ENCODE data around the gene C10orf67.
"Not testable (repeated sequence)": the region's sequence is repeated elsewhere in the genome, so short reads cannot be mapped to it uniquely, and the experiment has no call there.

The C10orf67 gene

GRCh38 chr10:23351926-23352519, 7.4 kb upstream of the C10orf67 start:
- H3K4me3 ChIP-seq (ENCODE audit: low read depth, low read length) = no peak overlapping the region
- in situ Hi-C loops (cut with HindIII; ENCODE audit: low sequenced_read_pairs) = no loop called here
- TF ChIP-seq, protein P1, sequence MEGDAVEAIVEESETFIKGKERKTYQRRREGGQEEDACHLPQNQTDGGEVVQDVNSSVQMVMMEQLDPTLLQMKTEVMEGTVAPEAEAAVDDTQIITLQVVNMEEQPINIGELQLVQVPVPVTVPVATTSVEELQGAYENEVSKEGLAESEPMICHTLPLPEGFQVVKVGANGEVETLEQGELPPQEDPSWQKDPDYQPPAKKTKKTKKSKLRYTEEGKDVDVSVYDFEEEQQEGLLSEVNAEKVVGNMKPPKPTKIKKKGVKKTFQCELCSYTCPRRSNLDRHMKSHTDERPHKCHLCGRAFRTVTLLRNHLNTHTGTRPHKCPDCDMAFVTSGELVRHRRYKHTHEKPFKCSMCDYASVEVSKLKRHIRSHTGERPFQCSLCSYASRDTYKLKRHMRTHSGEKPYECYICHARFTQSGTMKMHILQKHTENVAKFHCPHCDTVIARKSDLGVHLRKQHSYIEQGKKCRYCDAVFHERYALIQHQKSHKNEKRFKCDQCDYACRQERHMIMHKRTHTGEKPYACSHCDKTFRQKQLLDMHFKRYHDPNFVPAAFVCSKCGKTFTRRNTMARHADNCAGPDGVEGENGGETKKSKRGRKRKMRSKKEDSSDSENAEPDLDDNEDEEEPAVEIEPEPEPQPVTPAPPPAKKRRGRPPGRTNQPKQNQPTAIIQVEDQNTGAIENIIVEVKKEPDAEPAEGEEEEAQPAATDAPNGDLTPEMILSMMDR (IDR thresholded peaks at IDR 0.05; ENCODE audit: low read depth, low read length) = no peak
- peak; percentile 30 for DNase-seq (ENCODE audit: low read depth, low spot score)

GRCh38 chr10:23350706-23351105, 6.1 kb upstream of the C10orf67 start:
- in situ Hi-C loops (cut with HindIII; ENCODE audit: low sequenced_read_pairs); DNase-seq (ENCODE audit: low read depth, low spot score); H3K4me3 ChIP-seq (ENCODE audit: low read depth, low read length): not testable (repeated sequence)

DNA sequence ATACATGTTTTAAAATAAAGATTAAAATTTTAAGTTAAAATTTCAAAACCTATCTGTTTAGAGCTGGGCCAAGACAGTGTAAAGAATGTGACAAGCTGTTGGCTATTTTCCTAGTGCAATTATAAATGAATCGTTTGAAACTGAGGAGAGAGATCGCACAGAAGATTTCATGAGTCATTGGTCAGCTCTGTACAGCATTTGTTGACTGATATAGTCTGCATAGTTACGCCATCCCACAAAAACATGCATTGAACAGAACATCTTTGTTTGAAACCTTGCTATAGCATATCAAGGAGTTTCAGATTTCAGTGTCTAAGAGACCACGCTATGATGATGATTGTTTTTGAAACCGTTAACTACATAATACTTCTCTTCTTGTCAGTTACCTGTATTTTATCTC, 1.3 kb upstream of the C10orf67 start:
- in situ Hi-C loops (cut with HindIII; ENCODE audit: low sequenced_read_pairs) = no loop called here
- no peak overlapping the region for H3K4me3 ChIP-seq (ENCODE audit: low read depth, low read length)
- TF ChIP-seq, protein P1 (IDR thresholded peaks at IDR 0.05; ENCODE audit: low read depth, low read length) = no peak
- DNase-seq (ENCODE audit: low read depth, low spot score) = peak; percentile 81

- H3K4me3 ChIP-seq (ENCODE audit: low read depth, low read length) = peak overlapping the region; percentile 54
- in situ Hi-C loops (cut with HindIII; ENCODE audit: low sequenced_read_pairs) = no loop called here
- peak; percentile 30 for DNase-seq (ENCODE audit: low read depth, low spot score)
- TF ChIP-seq, protein P1 (IDR thresholded peaks at IDR 0.05; ENCODE audit: low read depth, low read length) = no peak
These were observed 881 bp downstream of the C10orf67 start for GRCh38 chr10:23343591-23344240.

DNA sequence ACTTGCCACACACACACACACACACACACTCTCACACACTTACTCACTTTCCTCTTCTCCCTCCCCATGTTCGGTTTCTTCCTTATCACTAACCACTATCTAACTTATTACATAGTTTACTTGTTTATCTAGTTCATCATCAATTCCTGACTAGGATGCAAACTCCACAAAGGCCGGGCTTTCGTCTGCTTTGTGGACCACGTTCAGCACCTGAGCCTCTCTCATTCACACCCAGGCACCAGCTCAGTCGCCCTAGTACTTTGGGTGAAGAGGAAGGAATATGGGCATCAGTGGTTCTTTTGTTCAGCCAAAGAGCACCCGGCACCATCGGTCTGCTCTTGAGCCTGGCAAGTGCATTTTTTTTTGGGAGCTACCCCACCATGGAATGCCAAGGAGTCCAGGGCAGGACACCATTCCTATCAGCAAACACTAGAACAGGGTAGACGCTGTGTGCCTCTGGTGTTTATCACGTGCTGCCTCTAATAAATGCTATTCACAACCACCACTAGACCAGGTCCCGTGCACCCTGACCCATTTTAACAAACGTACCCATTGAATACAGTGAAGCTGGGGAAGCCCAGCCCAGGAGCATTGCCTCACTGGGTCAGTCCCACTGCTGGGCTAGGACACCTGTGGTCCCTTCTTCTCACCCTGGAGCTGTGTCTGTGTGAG, 2.2 kb downstream of the C10orf67 start:
- TF ChIP-seq, protein P1 (IDR thresholded peaks at IDR 0.05; ENCODE audit: low read depth, low read length) = no peak
- H3K4me3 ChIP-seq (ENCODE audit: low read depth, low read length) = no peak overlapping the region
- no peak for DNase-seq (ENCODE audit: low read depth, low spot score)
- in situ Hi-C loops (cut with HindIII; ENCODE audit: low sequenced_read_pairs) = no loop called here

- DNase-seq (ENCODE audit: low read depth, low spot score) = no peak
- TF ChIP-seq, protein P1 (IDR thresholded peaks at IDR 0.05; ENCODE audit: low read depth, low read length) = no peak
- in situ Hi-C loops (cut with HindIII; ENCODE audit: low sequenced_read_pairs) = no loop called here
- H3K4me3 ChIP-seq (ENCODE audit: low read depth, low read length) = no peak overlapping the region
These were observed 3.6 kb downstream of the C10orf67 start for GRCh38 chr10:23341004-23341403.

- DNase-seq (ENCODE audit: low read depth, low spot score) = no peak
- in situ Hi-C loops (cut with HindIII; ENCODE audit: low sequenced_read_pairs) = no loop called here
- H3K4me3 ChIP-seq (ENCODE audit: low read depth, low read length) = no peak overlapping the region
- TF ChIP-seq, protein P1 (IDR thresholded peaks at IDR 0.05; ENCODE audit: low read depth, low read length) = no peak
These were observed 4.2 kb downstream of the C10orf67 start for GRCh38 chr10:23340354-23340753.
